GM19023 (cell line): ENCODE results near the gene MGST3.
"Not testable (repeated sequence)": the region's sequence is repeated elsewhere in the genome, so short reads cannot be mapped to it uniquely, and the experiment has no call there.

Experiments used
- ATAC-seq: cut with Tn5 transposase; IDR thresholded peaks from one replicate; pipeline ENCODE4 v1.9.1; 2021; ENCODE audit warnings: mild to moderate bottlenecking, moderate library complexity; ENCODE audit not compliant: unreplicated experiment

The MGST3 gene

GRCh38 chr1:165648919-165649572 is 18.0 kb downstream of the MGST3 start:
- no peak for ATAC-seq

GRCh38 chr1:165650981-165651625 is 20.1 kb downstream of the MGST3 start:
- no peak for ATAC-seq

GRCh38 chr1:165658766-165659580 is 27.9 kb downstream of the MGST3 start:
- not testable (repeated sequence) for ATAC-seq

- ATAC-seq, result no peak
Observed at GRCh38 chr1:165659581-165659895, 28.5 kb downstream of the MGST3 start.

- ATAC-seq, result no peak
Observed at GRCh38 chr1:165661703-165662102, 30.7 kb downstream of the MGST3 start.

- no peak for ATAC-seq
Observed at GRCh38 chr1:165662186-165662585, 31.2 kb downstream of the MGST3 start.

- ATAC-seq, result no peak
Observed at GRCh38 chr1:165666152-165666825, 35.3 kb downstream of the MGST3 start.

- no peak for ATAC-seq
Observed at GRCh38 chr1:165668184-165668583, 37.1 kb downstream of the MGST3 start.

- ATAC-seq, result no peak
Observed at GRCh38 chr1:165671526-165671925, 40.5 kb downstream of the MGST3 start.

GRCh38 chr1:165674599-165674998 is 43.6 kb downstream of the MGST3 start:
- ATAC-seq, result no peak

GRCh38 chr1:165675794-165676193 is 44.8 kb downstream of the MGST3 start:
- no peak for ATAC-seq

GRCh38 chr1:165678509-165678908 is 47.5 kb downstream of the MGST3 start:
- no peak for ATAC-seq

GRCh38 chr1:165679282-165680036 is 48.4 kb downstream of the MGST3 start:
- no peak for ATAC-seq

GRCh38 chr1:165680303-165680702 is 49.3 kb downstream of the MGST3 start:
- no peak for ATAC-seq

GRCh38 chr1:165680773-165681172 is 49.7 kb downstream of the MGST3 start:
- ATAC-seq, result not testable (repeated sequence)

GRCh38 chr1:165683848-165684485 is 52.9 kb downstream of the MGST3 start:
- ATAC-seq, result no peak

- no peak for ATAC-seq
Observed at GRCh38 chr1:165686121-165686970, 55.3 kb downstream of the MGST3 start.

- no peak for ATAC-seq
Observed at GRCh38 chr1:165686971-165687433, 56.0 kb downstream of the MGST3 start.

GRCh38 chr1:165688046-165688445 is 57.0 kb downstream of the MGST3 start:
- ATAC-seq, result no peak
